Measurements from ENCODE around the gene MTMR11.

The MTMR11 gene

GRCh38 chr1:149906570-149907075, 30.1 kb downstream of the MTMR11 start:
- DNase-seq (ENCODE audit: extremely low spot score) = peak; percentile 4

GRCh38 chr1:149903836-149904491, 32.7 kb downstream of the MTMR11 start:
- CTCF ChIA-PET = no interaction called here
- TF ChIP-seq TARDBP (IDR thresholded peaks at IDR 0.05) = no peak
- no peak for TF ChIP-seq NFRKB (IDR thresholded peaks at IDR 0.05)
- no peak for TF ChIP-seq BHLHE40 (IDR thresholded peaks at IDR 0.05; ENCODE audit: borderline replicate concordance)
- no peak for TF ChIP-seq SP1 (IDR thresholded peaks at IDR 0.05)
- TF ChIP-seq ELF4 (IDR thresholded peaks at IDR 0.05) = no peak
- no peak for TF ChIP-seq LEF1 (IDR thresholded peaks at IDR 0.05; ENCODE audit: borderline replicate concordance)
- TF ChIP-seq FOXK2 (IDR thresholded peaks at IDR 0.05) = no peak
- TF ChIP-seq HDGF (IDR thresholded peaks at IDR 0.05; ENCODE audit: borderline replicate concordance) = no peak
- POLR2A ChIA-PET = interaction anchor here (1.1 to 2.3 kb wide), 3 partner anchors 14 to 24 kb away, joined by 5 to 14 read pairs (median 5); a partner anchor contains a TSS
- no peak for DNase-seq (ENCODE audit: extremely low spot score)

More at GRCh38 chr1:149906570-149907075, 30.1 kb downstream of the MTMR11 start:
- POLR2A ChIA-PET = interaction anchor here (1.1 kb wide), 1 partner anchor 27 kb away, joined by 3 read pairs; no protein-coding TSS in a partner anchor
- CTCF ChIA-PET = no interaction called here
- no peak for TF ChIP-seq FOXM1 (IDR thresholded peaks at IDR 0.05; ENCODE audit: borderline replicate concordance)

GRCh38 chr1:149899460-149900284, 37.0 kb downstream of the MTMR11 start, which contains the start of gene BOLA1:
Gene BOLA1, plus strand, starts transcription at chr1:149899568. Its CDS starts 492 bp downstream, at chr1:149900060.
- ChIA-PET CTCF (interaction anchor here (0.6 to 0.7 kb wide), 2 partner anchors 8 to 11 kb away, joined by 3 to 4 read pairs; no protein-coding TSS in a partner anchor), POLR2A (interaction anchor here (0.5 to 3.4 kb wide), 5 partner anchors 12 to 247 kb away, joined by 3 to 45 read pairs (median 3); a partner anchor contains a TSS)
- peak; percentile 97 for DNase-seq (ENCODE audit: extremely low spot score)
- peak; percentile 93 for TF ChIP-seq ELF4 (IDR thresholded peaks at IDR 0.05)
- TF ChIP-seq FOXM1 (IDR thresholded peaks at IDR 0.05; ENCODE audit: borderline replicate concordance) = no peak
- TF ChIP-seq SUZ12 (IDR thresholded peaks at IDR 0.05) = peak; percentile 84
- peak; percentile 95 for TF ChIP-seq L3MBTL2 (conservative IDR thresholded peaks at IDR 0.05)
- no peak for TF ChIP-seq ARNT (IDR thresholded peaks at IDR 0.05)

- ChIA-PET POLR2A (interaction anchor here (1.0 to 1.4 kb wide), 2 partner anchors 9 to 32 kb away, joined by 3 read pairs; no protein-coding TSS in a partner anchor), CTCF (no interaction called here)
Observed at GRCh38 chr1:149896575-149896974, 40.1 kb downstream of the MTMR11 start.

GRCh38 chr1:149888999-149889289, 47.7 kb downstream of the MTMR11 start:
- no peak for DNase-seq (ENCODE audit: extremely low spot score)
- TF ChIP-seq FOXA1 (IDR thresholded peaks at IDR 0.05) (no peak), TARDBP (IDR thresholded peaks at IDR 0.05) (no peak; the same call in 1 of the 2 replicates), CTBP1 (IDR thresholded peaks at IDR 0.05; ENCODE audit: borderline replicate concordance) (no peak), BHLHE40 (IDR thresholded peaks at IDR 0.05; ENCODE audit: borderline replicate concordance) (no peak), SUZ12 (IDR thresholded peaks at IDR 0.05) (no peak), HDGF (IDR thresholded peaks at IDR 0.05; ENCODE audit: borderline replicate concordance) (no peak), FOXK2 (IDR thresholded peaks at IDR 0.05) (no peak), LEF1 (IDR thresholded peaks at IDR 0.05; ENCODE audit: borderline replicate concordance) (no peak), FOXM1 (IDR thresholded peaks at IDR 0.05; ENCODE audit: borderline replicate concordance) (no peak), ARNT (IDR thresholded peaks at IDR 0.05) (no peak), SP1 (IDR thresholded peaks at IDR 0.05) (no peak)
- ChIA-PET POLR2A (interaction anchor here (0.9 to 5.4 kb wide), 8 partner anchors 10 to 280 kb away, joined by 3 to 133 read pairs (median 16); partner anchors contain the start of genes BOLA1 and MTMR11), CTCF (interaction anchor here (0.6 to 0.7 kb wide), 2 partner anchors 11 to 162 kb away, joined by 4 read pairs; no protein-coding TSS in a partner anchor)

More at GRCh38 chr1:149896575-149896974, 40.1 kb downstream of the MTMR11 start:
- TF ChIP-seq FOXK2 (IDR thresholded peaks at IDR 0.05) (no peak), SUZ12 (IDR thresholded peaks at IDR 0.05) (no peak), PKNOX1 (IDR thresholded peaks at IDR 0.05) (no peak), ARNT (IDR thresholded peaks at IDR 0.05) (no peak), ELF4 (IDR thresholded peaks at IDR 0.05) (no peak), BHLHE40 (IDR thresholded peaks at IDR 0.05; ENCODE audit: borderline replicate concordance) (no peak), TARDBP (IDR thresholded peaks at IDR 0.05) (no peak), FOXM1 (IDR thresholded peaks at IDR 0.05; ENCODE audit: borderline replicate concordance) (no peak), ZNF384 (IDR thresholded peaks at IDR 0.05) (no peak), LEF1 (IDR thresholded peaks at IDR 0.05; ENCODE audit: borderline replicate concordance) (no peak), FOXA1 (IDR thresholded peaks at IDR 0.05) (no peak), CTBP1 (IDR thresholded peaks at IDR 0.05; ENCODE audit: borderline replicate concordance) (no peak), L3MBTL2 (conservative IDR thresholded peaks at IDR 0.05) (no peak)
- DNase-seq (ENCODE audit: extremely low spot score) = no peak

- DNase-seq (ENCODE audit: extremely low spot score) = peak; percentile 74
- POLR2A ChIA-PET = interaction anchor here (0.9 to 5.4 kb wide), 33 partner anchors 11 to 691 kb away, joined by 3 to 133 read pairs (median 14); partner anchors contain the start of genes BOLA1, MCL1, MTMR11 and OTUD7B
- CTCF ChIA-PET = interaction anchor here (0.6 to 1.0 kb wide), 6 partner anchors 11 to 757 kb away, joined by 3 to 4 read pairs (median 4); no protein-coding TSS in a partner anchor
- TF ChIP-seq FOXK2 (IDR thresholded peaks at IDR 0.05) (no peak), L3MBTL2 (conservative IDR thresholded peaks at IDR 0.05) (peak; percentile 64), TARDBP (IDR thresholded peaks at IDR 0.05) (no peak), SUZ12 (IDR thresholded peaks at IDR 0.05) (no peak), ZNF384 (IDR thresholded peaks at IDR 0.05) (no peak), NFRKB (IDR thresholded peaks at IDR 0.05) (peak; percentile 61), SP1 (IDR thresholded peaks at IDR 0.05) (no peak)
Observed at GRCh38 chr1:149888247-149888998, 48.3 kb downstream of the MTMR11 start.
